ENCODE data around the gene NDUFA11.

NDUFA11 gene

GRCh38 chr19:5911366-5911765 lies 7.8 kb upstream of the NDUFA11 start:
- H3K9me3 ChIP-seq (ENCODE audit: control insufficient read depth, insufficient read depth, low read depth, low read length) = no peaks in the 10 kb centered on the region
- ChIA-PET POLR2A (no interaction called here), CTCF (interaction anchor here (0.6 kb wide), 1 partner anchor 31 kb away, joined by 3 read pairs; no protein-coding TSS in a partner anchor)
- H3K27ac ChIP-seq (ENCODE audit: extremely low read depth, low read depth, low read length) = no peak overlapping the region
- H3K36me3 ChIP-seq (ENCODE audit: control insufficient read depth in 2 of 2, insufficient read depth in 1 of 2, low read length in 2 of 2) = peaks cover 0 to 36% of the 10 kb centered on the region in 2 experiments; a peak in 2 of 3 replicates
- H3K4me1 ChIP-seq (ENCODE audit: control insufficient read depth, insufficient read depth, low read length) = no peaks in the 10 kb centered on the region
- TF ChIP-seq ZNF214 (tag by site-specific recombination; IDR thresholded peaks at IDR 0.05; ENCODE audit: borderline replicate concordance) (no peak), PRDM10 (tag by site-specific recombination; IDR thresholded peaks at IDR 0.05) (no peak), ZNF221 (tag by site-specific recombination; IDR thresholded peaks at IDR 0.05; ENCODE audit: borderline replicate concordance) (no peak), GLIS1 (tag by site-specific recombination; IDR thresholded peaks at IDR 0.05) (peak; percentile 45), ZNF777 (tag by site-specific recombination; IDR thresholded peaks at IDR 0.05; ENCODE audit: borderline replicate concordance) (no peak), ZSCAN16 (tag by site-specific recombination; IDR thresholded peaks at IDR 0.05) (no peak), ZBTB17 (tag by site-specific recombination; IDR thresholded peaks at IDR 0.05) (0 out of 2 replicates have a peak, but pooled peaks have one; percentile 13), ZNF311 (tag by site-specific recombination; IDR thresholded peaks at IDR 0.05; ENCODE audit: borderline replicate concordance) (no peak), KLF7 (tag by site-specific recombination; IDR thresholded peaks at IDR 0.05; ENCODE audit: borderline replicate concordance) (no peak), ZNF416 (tag by site-specific recombination; IDR thresholded peaks at IDR 0.05) (no peak)
- TF ChIP-seq, protein P1, sequence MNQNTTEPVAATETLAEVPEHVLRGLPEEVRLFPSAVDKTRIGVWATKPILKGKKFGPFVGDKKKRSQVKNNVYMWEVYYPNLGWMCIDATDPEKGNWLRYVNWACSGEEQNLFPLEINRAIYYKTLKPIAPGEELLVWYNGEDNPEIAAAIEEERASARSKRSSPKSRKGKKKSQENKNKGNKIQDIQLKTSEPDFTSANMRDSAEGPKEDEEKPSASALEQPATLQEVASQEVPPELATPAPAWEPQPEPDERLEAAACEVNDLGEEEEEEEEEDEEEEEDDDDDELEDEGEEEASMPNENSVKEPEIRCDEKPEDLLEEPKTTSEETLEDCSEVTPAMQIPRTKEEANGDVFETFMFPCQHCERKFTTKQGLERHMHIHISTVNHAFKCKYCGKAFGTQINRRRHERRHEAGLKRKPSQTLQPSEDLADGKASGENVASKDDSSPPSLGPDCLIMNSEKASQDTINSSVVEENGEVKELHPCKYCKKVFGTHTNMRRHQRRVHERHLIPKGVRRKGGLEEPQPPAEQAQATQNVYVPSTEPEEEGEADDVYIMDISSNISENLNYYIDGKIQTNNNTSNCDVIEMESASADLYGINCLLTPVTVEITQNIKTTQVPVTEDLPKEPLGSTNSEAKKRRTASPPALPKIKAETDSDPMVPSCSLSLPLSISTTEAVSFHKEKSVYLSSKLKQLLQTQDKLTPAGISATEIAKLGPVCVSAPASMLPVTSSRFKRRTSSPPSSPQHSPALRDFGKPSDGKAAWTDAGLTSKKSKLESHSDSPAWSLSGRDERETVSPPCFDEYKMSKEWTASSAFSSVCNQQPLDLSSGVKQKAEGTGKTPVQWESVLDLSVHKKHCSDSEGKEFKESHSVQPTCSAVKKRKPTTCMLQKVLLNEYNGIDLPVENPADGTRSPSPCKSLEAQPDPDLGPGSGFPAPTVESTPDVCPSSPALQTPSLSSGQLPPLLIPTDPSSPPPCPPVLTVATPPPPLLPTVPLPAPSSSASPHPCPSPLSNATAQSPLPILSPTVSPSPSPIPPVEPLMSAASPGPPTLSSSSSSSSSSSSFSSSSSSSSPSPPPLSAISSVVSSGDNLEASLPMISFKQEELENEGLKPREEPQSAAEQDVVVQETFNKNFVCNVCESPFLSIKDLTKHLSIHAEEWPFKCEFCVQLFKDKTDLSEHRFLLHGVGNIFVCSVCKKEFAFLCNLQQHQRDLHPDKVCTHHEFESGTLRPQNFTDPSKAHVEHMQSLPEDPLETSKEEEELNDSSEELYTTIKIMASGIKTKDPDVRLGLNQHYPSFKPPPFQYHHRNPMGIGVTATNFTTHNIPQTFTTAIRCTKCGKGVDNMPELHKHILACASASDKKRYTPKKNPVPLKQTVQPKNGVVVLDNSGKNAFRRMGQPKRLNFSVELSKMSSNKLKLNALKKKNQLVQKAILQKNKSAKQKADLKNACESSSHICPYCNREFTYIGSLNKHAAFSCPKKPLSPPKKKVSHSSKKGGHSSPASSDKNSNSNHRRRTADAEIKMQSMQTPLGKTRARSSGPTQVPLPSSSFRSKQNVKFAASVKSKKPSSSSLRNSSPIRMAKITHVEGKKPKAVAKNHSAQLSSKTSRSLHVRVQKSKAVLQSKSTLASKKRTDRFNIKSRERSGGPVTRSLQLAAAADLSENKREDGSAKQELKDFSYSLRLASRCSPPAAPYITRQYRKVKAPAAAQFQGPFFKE (tag by site-specific recombination; IDR thresholded peaks at IDR 0.05; ENCODE audit: borderline replicate concordance) = no peak
- TF ChIP-seq, protein P2, sequence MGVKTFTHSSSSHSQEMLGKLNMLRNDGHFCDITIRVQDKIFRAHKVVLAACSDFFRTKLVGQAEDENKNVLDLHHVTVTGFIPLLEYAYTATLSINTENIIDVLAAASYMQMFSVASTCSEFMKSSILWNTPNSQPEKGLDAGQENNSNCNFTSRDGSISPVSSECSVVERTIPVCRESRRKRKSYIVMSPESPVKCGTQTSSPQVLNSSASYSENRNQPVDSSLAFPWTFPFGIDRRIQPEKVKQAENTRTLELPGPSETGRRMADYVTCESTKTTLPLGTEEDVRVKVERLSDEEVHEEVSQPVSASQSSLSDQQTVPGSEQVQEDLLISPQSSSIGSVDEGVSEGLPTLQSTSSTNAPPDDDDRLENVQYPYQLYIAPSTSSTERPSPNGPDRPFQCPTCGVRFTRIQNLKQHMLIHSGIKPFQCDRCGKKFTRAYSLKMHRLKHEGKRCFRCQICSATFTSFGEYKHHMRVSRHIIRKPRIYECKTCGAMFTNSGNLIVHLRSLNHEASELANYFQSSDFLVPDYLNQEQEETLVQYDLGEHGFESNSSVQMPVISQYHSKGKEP (tag by site-specific recombination; IDR thresholded peaks at IDR 0.05) = no peak
- TF ChIP-seq, protein P3, sequence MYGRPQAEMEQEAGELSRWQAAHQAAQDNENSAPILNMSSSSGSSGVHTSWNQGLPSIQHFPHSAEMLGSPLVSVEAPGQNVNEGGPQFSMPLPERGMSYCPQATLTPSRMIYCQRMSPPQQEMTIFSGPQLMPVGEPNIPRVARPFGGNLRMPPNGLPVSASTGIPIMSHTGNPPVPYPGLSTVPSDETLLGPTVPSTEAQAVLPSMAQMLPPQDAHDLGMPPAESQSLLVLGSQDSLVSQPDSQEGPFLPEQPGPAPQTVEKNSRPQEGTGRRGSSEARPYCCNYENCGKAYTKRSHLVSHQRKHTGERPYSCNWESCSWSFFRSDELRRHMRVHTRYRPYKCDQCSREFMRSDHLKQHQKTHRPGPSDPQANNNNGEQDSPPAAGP (tag by site-specific recombination; IDR thresholded peaks at IDR 0.05) = no peak
- no peak overlapping the region for H3K4me3 ChIP-seq (ENCODE audit: low read depth, low read length)
